Kidney capillary endothelial cell (primary cell): ENCODE results near the gene KCNH6.

ENCODE experiments used
- DNase-seq: peaks from one replicate; pipeline ENCODE4 v3.0.0-alpha.2; 2018; ENCODE audit warnings: low spot score

Gene KCNH6

DNA sequence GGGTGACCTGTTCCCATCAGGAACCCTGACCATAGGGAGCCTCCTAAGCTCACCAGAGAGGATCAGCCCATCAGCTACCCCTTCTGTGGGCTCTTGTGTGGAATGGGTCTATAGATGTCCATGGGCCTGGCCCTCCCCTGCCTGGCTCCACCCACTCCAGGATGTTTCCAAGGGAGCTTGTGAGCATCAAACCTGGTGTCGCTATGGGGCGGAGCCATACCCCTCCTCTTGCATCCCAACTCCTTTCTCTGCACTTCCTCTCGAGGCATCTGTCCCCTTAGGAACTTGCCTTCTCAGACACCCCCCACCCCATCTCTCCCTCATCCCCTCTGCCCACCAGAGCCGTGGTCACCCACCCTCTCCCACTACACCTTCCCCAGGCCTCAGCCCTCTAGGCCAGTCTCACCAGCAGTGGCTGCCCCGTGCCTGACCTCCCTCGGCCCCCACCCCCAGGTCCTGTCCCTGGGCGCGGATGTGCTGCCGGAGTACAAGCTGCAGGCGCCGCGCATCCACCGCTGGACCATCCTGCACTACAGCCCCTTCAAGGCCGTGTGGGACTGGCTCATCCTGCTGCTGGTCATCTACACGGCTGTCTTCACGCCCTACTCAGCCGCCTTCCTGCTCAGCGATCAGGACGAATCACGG lies 10.4 kb downstream of the KCNH6 start:
- DNase-seq = no peak

DNA sequence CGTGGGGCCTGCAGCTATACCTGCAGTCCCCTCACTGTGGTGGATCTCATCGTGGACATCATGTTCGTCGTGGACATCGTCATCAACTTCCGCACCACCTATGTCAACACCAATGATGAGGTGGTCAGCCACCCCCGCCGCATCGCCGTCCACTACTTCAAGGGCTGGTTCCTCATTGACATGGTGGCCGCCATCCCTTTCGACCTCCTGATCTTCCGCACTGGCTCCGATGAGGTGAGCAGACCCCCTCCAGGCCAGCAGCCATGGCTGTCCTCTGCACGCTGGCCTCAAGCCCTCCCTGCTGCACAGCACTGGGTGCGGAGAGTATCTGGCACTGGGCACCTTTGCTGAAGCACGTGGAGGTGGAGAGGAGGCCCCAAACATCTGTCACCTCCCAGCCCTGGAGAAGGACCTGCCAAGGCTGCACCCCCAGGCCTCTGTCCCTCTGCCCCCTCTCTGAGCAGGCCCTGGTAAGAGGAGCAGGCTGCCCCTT lies 11.0 kb downstream of the KCNH6 start:
- no peak for DNase-seq

DNA sequence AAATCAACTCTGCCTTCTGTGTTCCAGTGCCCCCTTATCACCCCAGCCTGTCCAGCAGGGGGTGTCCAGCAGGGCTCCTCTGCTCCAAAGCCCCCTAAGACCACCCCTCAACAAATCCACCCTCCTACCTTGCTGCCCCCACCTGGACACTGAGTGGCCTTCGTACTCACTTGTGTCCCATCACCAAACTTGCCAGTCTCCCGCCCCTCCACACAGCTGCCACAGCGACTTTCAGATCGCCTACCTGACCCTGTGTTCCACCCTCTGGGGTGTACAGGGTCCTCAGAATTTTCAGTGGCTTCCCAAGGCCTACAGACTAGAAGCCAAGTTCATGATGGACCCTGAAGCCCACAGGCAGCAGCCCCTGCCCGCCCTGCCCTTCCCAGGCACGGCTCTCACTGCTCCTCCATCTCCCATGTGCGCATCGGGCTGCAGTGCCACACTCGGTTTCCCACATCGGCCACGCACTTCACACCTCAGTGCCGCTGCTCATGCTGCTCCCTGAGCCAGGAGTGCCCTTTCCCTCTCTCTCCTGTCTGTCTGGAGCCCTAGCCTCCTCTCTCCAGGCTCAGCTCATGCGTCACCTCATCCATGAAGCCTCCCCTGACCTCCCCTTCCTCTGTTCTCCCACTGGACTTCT lies 11.8 kb downstream of the KCNH6 start:
- DNase-seq = no peak

DNA sequence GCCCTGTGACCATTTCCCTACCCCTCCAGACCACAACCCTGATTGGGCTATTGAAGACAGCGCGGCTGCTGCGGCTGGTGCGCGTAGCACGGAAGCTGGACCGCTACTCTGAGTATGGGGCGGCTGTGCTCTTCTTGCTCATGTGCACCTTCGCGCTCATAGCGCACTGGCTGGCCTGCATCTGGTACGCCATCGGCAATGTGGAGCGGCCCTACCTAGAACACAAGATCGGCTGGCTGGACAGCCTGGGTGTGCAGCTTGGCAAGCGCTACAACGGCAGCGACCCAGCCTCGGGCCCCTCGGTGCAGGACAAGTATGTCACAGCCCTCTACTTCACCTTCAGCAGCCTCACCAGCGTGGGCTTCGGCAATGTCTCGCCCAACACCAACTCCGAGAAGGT lies 12.5 kb downstream of the KCNH6 start:
- no peak for DNase-seq

DNA sequence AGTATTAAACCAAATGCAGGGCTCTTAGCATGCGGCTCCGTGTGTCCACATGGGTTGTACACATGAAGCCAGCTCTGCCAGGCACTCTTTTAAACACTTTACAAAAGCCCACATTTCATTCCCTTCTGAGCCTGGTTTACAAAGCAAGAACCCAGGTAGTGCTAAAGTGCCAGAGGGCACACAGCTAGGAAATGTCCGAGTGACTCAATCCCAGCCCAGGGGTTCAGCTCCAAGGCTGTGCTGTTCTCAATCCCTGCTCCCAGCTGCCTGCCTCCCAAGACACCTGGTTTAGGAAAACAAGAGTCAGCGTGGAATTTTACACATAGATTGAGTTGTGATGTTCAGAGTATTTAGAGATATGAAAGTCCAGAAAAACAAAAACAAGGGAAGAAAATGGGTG lies 13.8 kb downstream of the KCNH6 start:
- no peak for DNase-seq

DNA sequence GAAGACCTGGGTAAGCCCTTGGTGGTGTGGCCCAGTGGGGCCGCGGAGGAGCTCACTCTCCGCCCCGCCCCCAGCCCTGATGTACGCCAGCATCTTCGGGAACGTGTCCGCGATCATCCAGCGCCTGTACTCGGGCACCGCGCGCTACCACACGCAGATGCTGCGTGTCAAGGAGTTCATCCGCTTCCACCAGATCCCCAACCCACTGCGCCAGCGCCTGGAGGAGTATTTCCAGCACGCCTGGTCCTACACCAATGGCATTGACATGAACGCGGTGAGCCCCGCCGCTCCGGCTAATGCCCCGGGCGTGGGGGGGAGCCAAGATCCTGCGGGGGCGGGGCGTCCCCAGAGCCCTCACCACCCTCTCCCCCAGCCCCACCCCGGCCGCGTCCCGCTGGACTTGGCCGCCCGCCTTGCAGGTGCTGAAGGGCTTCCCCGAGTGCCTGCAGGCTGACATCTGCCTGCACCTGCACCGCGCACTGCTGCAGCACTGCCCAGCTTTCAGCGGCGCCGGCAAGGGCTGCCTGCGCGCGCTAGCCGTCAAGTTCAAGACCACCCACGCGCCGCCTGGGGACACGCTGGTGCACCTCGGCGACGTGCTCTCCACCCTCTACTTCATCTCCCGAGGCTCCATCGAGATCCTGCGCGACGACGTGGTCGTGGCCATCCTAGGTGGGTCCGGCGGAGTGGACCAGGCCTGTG lies 15.0 kb downstream of the KCNH6 start:
- DNase-seq = no peak

DNA sequence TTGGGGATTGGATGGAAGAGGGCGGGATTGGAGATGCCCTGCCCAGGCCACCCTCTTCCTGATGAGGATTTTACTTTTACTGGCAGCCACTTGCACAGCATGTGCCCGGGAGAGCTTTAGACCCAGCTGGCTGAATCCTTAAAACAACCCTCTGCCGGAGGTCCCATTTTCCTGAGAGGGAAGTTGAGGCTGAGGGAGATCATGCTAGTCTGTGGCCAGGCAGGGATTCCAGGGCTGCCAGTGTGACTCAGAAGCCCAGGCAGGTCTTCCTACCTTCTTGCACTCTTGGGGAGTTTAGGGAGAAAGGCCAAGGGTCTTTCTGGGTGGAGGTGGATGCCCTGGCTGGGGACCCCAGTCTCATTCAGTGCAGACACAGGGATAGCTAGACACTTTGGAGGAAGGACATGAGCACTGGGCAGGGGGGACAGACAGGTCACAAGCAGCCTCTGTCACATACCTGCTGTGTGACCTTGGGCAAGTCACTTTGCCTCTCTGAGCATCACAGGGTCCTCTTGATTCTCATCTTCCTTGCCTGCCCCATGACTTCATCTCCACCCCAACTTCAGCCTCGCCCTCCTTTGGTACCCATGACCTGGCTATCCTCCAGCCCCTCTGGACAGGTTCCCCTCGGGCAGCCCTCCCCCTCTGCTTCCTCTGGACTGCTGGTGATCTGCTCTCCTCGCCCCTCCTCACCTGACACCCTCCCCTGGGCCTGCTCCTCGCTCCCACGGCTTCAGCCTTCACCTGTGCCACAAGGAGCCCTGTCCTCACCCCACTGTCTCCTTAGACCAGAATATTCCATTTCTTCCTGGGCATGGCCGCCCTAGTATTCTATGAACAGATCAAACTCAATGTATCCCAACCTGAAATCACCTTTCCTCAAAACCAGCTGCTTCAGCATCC lies 15.8 kb downstream of the KCNH6 start:
- no peak for DNase-seq

DNA sequence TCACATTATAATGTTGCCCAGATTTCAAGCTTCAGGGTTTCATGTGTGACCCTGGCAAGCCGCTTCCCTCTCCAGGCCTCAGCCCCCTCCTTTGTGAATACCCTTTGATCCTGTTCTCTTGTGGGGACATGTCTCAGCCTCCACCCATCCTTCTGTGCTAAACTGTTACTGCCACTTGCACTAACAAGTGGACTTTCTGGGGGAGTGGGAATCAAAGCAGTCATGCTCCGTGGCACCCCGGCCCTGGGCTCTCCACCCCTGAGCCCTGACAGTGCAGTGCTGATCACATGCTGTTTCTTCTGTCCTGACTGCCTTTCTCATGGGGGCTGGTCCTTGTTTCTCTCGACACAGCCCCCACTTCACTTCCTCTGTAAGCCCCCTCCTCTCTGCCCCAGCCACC lies 17.4 kb downstream of the KCNH6 start:
- DNase-seq = no peak

DNA sequence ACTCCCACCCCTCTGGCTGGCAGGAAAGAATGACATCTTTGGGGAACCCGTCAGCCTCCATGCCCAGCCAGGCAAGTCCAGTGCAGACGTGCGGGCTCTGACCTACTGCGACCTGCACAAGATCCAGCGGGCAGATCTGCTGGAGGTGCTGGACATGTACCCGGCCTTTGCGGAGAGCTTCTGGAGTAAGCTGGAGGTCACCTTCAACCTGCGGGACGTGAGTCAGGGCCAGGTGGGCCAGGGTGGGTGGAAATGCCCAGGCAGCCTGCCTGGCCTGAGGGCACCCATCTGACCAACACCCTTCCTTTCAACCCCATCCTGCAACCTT lies 19.0 kb downstream of the KCNH6 start:
- DNase-seq = no peak

DNA sequence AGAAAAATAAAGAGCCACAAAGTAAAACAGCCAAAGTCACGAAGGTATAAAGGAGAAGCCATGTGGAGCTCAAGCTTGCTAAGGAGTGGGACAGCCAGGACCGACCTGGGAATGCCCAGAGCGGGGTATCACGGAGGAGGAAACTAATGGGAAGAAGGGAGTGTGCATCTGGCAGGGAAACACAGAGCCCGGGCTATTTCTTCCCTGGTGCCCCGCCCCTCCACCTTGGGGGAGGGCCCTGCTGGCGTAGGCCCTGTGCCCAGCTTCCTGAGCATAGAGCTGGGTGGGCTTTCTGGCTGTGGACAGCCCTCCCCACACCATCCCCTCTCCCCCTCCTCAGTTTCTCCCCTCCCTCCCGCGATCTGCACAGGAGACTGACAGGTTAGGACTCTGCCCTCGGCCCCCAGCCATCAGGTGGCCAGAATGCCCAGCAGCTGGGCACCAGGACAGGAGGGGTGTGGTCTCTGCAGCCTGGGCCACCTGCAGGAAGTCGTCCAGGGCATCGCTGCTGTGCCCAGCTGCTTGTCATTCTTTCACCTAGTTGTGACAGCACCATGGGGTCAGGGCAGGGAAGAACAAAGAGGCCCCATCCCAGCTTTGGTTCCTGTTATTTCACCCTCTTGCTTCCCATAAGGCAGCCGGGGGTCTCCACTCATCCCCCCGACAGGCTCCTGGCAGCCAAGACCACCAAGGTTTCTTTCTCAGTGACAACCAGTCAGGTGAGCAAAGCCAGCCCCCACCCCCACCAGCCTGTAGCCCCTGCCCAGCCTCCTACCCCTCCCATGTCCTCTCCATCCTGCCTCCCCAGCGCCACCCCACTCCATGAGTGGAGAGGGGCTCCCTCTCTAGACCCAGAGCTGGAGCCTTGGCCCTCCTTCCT lies 20.0 kb downstream of the KCNH6 start:
- DNase-seq = no peak

DNA sequence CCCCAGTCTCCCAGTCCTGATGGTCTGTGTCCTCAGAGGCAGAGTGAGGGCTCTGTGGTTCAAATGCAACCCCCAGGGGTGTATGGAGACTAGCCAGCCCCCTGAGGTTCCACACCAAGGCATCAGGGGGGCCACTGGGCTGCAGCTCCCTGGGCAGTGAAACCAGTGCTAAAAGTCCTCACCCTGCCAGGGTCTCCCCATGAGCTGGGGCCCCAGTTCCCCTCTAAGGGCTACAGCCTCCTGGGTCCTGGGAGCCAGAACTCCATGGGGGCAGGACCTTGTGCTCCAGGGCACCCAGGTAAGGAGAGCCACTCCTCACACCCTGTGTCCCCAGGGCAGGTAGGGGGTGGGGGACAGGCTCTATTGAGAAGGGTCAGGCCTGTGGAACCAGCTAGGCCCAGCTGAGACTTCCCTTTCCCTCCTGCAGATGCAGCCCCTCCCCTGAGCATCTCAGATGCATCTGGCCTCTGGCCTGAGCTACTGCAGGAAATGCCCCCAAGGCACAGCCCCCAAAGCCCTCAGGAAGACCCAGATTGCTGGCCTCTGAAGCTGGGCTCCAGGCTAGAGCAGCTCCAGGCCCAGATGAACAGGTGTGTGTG lies 20.8 kb downstream of the KCNH6 start:
- no peak for DNase-seq

DNA sequence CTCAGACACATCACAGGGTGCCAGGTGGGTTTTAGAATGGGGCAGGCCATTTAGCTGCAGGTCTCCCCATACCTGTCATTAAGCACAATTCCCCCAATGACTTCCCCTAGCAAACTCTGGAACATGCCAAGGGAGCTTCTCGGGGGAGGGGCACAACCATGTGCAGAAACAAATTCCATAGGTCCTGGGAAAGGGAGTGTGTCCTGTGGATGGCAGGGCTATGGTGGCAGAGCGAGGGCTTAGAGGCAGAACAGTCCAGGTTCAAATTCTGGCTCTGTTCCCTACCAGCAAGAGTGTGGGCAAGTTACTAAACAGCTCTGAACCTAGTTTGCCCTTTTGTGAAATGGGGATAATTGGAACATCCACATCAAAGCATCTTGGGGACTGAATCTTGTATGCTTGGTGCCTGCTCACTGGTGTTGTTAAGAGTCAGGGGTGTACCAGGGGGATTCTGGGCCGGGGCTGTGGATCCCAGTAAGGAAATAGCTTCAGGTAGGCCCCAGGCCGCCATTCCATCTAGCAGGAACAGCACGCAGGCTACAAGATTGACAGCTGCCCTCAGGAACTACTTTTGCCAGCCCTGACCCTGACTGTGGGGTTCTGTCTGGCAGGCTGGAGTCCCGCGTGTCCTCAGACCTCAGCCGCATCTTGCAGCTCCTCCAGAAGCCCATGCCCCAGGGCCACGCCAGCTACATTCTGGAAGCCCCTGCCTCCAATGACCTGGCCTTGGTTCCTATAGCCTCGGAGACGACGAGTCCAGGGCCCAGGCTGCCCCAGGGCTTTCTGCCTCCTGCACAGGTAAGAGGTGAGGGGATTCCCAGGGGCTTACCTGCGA lies 21.5 kb downstream of the KCNH6 start:
- DNase-seq = no peak

DNA sequence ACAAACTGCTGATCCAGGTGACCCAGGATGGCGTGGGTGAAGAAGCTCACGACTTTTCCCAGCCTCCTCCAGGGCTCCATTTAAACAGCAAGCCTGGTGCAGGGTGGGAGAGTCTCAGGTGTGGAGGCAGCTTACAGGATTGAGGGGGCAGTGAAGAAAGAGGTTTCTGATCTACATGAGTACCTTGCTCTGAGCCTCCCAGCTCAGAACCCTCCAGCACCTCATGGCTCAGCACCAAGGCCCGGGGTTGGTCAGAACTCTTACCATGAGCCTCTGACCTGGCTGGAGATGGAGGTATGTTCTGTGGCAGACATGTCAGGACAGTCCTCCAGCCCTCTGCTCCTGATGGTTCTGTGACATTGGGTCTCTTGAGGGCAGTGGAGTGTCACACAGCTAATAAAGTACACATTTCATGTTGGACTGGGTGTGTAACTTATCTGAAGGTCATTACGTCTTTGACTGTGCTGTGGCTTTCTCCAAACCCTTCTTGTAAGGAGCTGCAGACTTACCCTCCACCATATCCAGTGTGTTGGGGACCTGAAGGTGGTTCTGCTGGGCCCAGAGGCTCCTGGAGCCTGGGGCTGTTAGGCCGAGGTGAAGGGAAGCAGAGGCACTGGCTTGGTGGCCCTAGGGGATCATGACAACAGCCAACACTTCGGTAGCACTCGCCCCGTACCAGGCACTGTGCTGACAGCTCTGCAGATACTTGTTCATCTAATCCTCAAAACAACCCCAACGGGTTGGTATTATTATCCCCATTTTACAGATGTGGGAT lies 23.3 kb downstream of the KCNH6 start:
- no peak for DNase-seq

DNA sequence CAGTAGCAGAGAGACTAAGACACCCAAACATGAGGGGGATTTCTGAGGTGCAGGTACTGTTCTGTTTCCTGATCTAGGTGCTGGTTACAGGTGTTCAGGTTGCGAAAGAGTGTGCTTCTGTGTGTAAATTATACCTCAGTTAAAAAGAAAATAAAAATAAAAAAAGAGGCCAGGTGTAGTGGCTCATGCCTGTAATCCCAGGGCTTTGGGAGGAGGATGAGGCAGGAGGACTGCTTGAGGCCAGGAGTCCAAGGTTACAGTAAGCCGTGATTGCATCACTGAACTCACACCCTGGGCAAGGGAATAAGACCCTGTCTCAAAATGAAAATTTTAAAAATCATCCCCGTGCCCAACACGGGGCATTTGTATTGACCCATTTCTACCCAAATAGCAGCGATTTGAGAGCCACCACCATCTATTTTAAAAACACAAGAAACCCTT lies 23.9 kb downstream of the KCNH6 start:
- no peak for DNase-seq

DNA sequence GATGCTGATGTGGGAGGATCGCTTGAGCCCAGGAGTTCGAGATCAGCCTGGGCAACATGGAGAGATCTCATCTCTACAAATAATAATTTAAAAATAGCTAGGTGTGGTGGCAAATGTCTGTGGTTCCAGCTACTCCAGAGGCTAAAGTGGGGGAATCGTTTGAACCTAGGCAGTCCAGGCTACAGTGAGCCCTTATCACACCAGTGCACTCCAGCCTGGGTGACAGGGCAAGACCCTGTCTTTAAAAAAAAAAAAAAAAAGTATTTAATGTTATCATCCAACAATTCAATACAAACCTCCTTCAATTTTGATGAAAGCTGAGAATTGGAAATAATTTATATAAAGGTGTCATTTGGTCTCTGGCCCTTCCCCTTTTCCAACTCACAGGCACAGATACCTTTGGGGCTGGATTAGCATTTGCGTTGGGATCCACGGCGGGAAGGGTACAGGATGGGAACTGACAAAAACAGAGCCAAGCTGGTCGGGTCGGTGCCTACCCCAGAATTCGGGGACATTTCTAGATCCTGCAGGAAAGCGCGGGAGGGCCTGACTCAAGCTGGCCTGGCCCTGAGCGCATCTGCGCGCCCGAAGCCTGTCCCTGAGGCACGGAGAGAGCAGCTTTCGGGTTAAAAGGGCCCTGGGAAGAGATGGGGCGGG lies 26.3 kb downstream of the KCNH6 start:
- DNase-seq = no peak

DNA sequence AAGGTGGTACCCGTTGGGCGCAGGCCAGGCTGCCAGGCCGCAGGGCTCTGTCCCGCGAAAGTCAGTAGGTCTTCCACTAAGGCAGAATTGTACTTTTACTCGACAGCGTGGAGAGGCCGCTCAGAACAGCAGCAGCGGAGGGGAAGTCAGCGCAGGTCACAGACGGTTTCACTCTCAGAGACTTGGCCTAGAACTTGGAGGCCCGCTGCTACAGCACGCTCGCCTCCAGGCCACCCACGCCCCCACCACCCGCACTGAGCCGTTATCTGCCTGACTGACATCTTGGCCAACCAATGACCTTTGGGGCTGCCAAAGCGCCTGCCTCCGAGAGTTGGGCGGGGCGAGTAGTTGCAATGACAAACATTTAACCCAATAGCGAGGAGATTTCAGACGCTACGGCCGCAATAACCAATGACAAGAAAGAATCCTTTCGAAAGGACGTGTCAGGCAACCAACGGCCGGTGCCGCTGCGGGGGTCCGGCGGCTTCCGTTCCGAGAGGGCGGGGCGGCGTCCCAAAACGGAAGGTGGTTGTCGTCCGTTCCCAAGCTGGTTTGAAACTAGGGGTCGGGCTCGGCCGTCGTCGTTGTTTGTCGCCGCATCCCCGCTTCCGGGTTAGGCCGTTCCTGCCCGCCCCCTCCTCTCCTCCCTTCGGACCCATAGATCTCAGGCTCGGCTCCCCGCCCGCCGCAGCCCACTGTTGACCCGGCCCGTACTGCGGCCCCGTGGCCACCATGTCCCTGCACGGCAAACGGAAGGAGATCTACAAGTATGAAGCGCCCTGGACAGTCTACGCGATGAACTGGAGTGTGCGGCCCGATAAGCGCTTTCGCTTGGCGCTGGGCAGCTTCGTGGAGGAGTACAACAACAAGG lies 27.0 kb downstream of the KCNH6 start, which contains the start of gene DCAF7:
DCAF7 (plus strand) TSS at position 532 of the 871 bp plus-strand sequence; CDS start at position 733, 201 bp downstream.
- peak; percentile 100 for DNase-seq

DNA sequence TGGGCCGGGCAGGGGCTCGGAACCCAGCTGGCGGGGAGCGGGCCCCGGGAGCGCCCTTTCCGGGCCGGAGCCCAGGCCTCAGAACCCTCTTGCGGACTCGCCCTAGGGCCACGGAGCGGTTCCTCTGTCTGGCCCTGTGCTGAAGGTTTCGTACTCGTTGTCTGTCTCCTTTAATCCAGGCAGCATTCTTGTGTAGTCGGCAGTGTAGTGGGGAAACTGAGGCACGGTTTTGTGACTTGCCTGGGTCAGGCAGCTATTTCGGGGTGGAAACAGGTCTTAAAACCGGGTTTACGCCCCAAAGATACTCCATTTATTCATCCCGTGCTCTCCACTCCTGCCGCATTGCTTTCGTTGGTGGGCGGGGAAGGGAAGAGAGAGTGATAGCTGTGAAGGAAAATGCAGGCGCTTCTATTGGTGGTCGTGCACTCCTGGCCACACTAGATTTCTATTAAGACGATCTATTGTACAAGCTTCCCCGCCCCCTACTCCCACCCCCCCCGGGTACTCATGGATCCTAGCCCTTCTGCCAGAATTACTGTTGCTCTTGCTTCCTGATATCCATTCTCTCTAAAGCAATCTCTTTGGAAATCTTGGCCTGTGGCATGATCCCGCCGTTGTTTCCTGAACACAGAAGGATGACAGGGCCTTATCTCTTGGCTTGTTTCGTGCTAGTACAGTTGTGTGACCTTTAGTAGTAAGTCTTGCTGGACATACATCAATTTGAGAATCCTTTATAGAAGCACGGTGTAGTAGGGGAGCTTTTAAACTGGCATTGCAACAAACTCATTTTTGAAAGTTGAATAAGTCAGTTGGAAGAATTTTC lies 27.9 kb downstream of the KCNH6 start:
- peak; percentile 35 for DNase-seq
